GM12878 (cell line): ENCODE data around the gene MAVS. TPM values are rescaled to one million over a fixed set of nuclear protein-coding genes. Genes with fewer than 3 reads are reported as not detected.
A peak's percentile ranks its signal among the peaks of the same experiment; 100 is the strongest.

Source experiments
- NFIC ChIP-seq: IDR thresholded peaks from 2 replicates; pipeline ENCODE4 v1.6.1; 2012; ENCODE audit warnings: low read depth, mild to moderate bottlenecking, inconsistent platforms, low read length, moderate library complexity
- RUNX3 ChIP-seq: IDR thresholded peaks from 2 replicates; pipeline ENCODE4 v1.6.1; 2012; ENCODE audit warnings: low read length, inconsistent platforms
- SMC3 ChIP-seq: IDR thresholded peaks from 2 replicates; pipeline ENCODE4 v1.6.1; 2011; ENCODE audit warnings: low read length, improper control_type of control experiment, borderline replicate concordance
- TCF12 ChIP-seq: IDR thresholded peaks from 2 replicates; pipeline ENCODE4 v1.6.1; 2011; ENCODE audit warnings: low read depth, mild to moderate bottlenecking, low read length
- polyA plus RNA-seq, 11 experiments: library from polyadenylated mRNA; depleted of rRNA in 4 of 11; unstranded in 6 of 11; stranded (reverse) in 5 of 11; fragments of >200 nt; fragmentation: Nextera tagmentation in 4 of 11; fragmentation: Illumina TruSeq in 1 of 11; extraction: Ambion mirVana in 4 of 11; extraction: Trizol in 1 of 11; gene quantifications; 1 replicate in 1 of 11; 2 replicates in 10 of 11; pipeline versions ENCODE4 v1.2.1 to v1.2.3, GENCODE V29; 2011 to 2016; ENCODE audit warnings: inconsistent platforms in 2 of 11, missing spikeins in 2 of 11, low read depth in 1 of 11
- total RNA-seq, 4 experiments: library from RNA; depleted of rRNA in 3 of 4; stranded (reverse); fragments of >200 nt in 3 of 4; fragmentation: Illumina TruSeq in 1 of 4; extraction: Trizol in 1 of 4; gene quantifications; 2 replicates each; pipeline versions ENCODE4 v1.2.1 to v1.2.3, GENCODE V29; 2013 to 2021
- TF ChIP-seq, protein P1 (sequence below): fragments of 450-650 bp; IDR thresholded peaks from 2 replicates; pipeline ENCODE4 v1.6.1; 2018; ENCODE audit warnings: mild to moderate bottlenecking, low read depth, moderate library complexity; ENCODE audit not compliant: partially characterized antibody
- TF ChIP-seq, protein P2 (sequence below): IDR thresholded peaks from 2 replicates; pipeline ENCODE4 v1.6.1; 2011; ENCODE audit warnings: borderline replicate concordance, low read depth, mild to moderate bottlenecking, moderate library complexity, low read length; ENCODE audit not compliant: insufficient read depth, poor library complexity, severe bottlenecking

MAVS gene
- total and polyA plus RNA-seq, 10 of the 15 experiments (the other 5 are each of a cell fraction or from before 2014, with no cell fraction given) = 1.6 to 25.2 (median 12.6) TPM

DNA sequence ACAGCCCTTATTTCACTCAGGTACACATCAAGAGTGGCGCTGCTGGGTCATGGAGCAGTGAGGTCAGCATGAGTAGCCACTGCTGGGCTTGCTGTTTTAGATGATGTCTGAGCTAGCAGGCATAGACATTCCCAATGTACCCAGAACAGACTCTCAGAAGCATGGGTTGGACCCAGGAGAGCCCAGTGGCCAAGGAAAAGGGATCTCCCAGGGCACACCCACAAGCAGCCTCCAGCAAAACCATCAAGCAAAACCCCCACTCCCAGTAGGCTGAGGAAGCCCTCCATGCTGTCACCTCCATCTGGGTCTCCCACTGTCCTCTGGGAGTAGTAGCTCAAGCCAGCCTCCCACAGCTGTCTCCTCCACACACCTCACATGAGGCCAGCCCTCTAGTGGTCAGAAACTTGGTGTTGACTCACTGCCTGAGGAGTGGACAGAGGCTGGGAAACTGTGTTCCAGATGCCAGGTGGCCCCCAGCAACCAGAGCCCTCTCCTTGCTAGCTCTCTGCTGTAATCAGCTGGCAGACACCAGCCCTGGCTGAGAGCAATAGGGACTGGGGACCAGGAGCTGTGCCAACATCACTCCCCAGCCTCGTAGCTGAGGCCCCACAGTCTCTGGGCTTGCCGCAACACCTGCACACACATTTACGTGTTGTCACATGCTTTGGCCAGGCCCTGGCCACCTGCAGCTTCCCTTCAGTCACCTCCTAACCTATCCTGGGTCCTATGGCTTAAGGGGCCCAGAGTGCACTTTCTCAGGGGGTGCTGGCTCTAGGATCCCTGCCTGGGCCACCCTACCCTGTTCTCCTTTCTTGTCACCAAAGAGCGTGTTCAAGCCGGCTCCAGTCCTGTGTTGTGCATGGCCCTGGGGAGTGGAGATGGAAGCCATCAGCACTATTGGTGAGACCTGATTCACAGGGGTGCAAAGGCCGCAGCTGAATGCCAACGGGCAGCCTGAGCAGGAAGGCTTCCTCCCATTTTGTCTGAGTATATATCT, 28.2 kb upstream of the MAVS start (continued):
- TF ChIP-seq, protein P1, sequence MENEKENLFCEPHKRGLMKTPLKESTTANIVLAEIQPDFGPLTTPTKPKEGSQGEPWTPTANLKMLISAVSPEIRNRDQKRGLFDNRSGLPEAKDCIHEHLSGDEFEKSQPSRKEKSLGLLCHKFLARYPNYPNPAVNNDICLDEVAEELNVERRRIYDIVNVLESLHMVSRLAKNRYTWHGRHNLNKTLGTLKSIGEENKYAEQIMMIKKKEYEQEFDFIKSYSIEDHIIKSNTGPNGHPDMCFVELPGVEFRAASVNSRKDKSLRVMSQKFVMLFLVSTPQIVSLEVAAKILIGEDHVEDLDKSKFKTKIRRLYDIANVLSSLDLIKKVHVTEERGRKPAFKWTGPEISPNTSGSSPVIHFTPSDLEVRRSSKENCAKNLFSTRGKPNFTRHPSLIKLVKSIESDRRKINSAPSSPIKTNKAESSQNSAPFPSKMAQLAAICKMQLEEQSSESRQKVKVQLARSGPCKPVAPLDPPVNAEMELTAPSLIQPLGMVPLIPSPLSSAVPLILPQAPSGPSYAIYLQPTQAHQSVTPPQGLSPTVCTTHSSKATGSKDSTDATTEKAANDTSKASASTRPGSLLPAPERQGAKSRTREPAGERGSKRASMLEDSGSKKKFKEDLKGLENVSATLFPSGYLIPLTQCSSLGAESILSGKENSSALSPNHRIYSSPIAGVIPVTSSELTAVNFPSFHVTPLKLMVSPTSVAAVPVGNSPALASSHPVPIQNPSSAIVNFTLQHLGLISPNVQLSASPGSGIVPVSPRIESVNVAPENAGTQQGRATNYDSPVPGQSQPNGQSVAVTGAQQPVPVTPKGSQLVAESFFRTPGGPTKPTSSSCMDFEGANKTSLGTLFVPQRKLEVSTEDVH = no peak
- TF ChIP-seq, protein P2, sequence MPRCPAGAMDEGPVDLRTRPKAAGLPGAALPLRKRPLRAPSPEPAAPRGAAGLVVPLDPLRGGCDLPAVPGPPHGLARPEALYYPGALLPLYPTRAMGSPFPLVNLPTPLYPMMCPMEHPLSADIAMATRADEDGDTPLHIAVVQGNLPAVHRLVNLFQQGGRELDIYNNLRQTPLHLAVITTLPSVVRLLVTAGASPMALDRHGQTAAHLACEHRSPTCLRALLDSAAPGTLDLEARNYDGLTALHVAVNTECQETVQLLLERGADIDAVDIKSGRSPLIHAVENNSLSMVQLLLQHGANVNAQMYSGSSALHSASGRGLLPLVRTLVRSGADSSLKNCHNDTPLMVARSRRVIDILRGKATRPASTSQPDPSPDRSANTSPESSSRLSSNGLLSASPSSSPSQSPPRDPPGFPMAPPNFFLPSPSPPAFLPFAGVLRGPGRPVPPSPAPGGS = no peak
- TF ChIP-seq SMC3 (peak; percentile 10; the same call in 1 of the 2 replicates), TCF12 (peak; percentile 44; the same call in 1 of the 2 replicates), NFIC (no peak), RUNX3 (peak; percentile 16; the same call in 1 of the 2 replicates)
